ENCODE measurements around the gene NECTIN2.
"Not testable (repeated sequence)": the region's sequence is repeated elsewhere in the genome, so short reads cannot be mapped to it uniquely, and the experiment has no call there.

The NECTIN2 gene

GRCh38 chr19:44912854-44913253, 66.8 kb downstream of the NECTIN2 start:
- H3K9me3 ChIP-seq (replicated peaks; ENCODE audit: insufficient read depth, low read length): no peaks in the 10 kb centered on the region
- no peaks in the 10 kb centered on the region for H4K20me1 ChIP-seq (ENCODE audit: insufficient read depth, low read length)
- H3K4me3 ChIP-seq (ENCODE audit: low read length): no peak overlapping the region
- DNase-seq: no peak
- H3K9ac ChIP-seq (ENCODE audit: low read length): no peak overlapping the region
- no peak overlapping the region for H3K27ac ChIP-seq (ENCODE audit: low read length)
- H3K79me2 ChIP-seq (ENCODE audit: low read length): no peaks in the 10 kb centered on the region
- no peak overlapping the region for H2AFZ ChIP-seq (ENCODE audit: low read length)
- no peaks in the 10 kb centered on the region for H3K4me1 ChIP-seq (ENCODE audit: low read length)
- TF ChIP-seq EZH2 (optimal IDR thresholded peaks at IDR 0.05; ENCODE audit: low read depth, low read length) (no peak), EZH2phosphoT487 (IDR thresholded peaks at IDR 0.05; ENCODE audit: low read length) (no peak)
- TF ChIP-seq, protein P1, sequence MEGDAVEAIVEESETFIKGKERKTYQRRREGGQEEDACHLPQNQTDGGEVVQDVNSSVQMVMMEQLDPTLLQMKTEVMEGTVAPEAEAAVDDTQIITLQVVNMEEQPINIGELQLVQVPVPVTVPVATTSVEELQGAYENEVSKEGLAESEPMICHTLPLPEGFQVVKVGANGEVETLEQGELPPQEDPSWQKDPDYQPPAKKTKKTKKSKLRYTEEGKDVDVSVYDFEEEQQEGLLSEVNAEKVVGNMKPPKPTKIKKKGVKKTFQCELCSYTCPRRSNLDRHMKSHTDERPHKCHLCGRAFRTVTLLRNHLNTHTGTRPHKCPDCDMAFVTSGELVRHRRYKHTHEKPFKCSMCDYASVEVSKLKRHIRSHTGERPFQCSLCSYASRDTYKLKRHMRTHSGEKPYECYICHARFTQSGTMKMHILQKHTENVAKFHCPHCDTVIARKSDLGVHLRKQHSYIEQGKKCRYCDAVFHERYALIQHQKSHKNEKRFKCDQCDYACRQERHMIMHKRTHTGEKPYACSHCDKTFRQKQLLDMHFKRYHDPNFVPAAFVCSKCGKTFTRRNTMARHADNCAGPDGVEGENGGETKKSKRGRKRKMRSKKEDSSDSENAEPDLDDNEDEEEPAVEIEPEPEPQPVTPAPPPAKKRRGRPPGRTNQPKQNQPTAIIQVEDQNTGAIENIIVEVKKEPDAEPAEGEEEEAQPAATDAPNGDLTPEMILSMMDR (IDR thresholded peaks at IDR 0.05; ENCODE audit: low read length): no peak
- H3K27me3 ChIP-seq (replicated peaks; ENCODE audit: insufficient read depth, low read length): peaks cover 40% of the 10 kb centered on the region
- H3K9me2 ChIP-seq (replicated peaks; ENCODE audit: insufficient read depth, low read length): no peaks in the 10 kb centered on the region
- H3F3A ChIP-seq (ENCODE audit: insufficient read depth, low read length): no peaks in the 10 kb centered on the region
- no peak overlapping the region for H3K4me2 ChIP-seq (ENCODE audit: low read depth, low read length)
- no peaks in the 10 kb centered on the region for H3K36me3 ChIP-seq (replicated peaks; ENCODE audit: insufficient read depth, low read length)

DNA sequence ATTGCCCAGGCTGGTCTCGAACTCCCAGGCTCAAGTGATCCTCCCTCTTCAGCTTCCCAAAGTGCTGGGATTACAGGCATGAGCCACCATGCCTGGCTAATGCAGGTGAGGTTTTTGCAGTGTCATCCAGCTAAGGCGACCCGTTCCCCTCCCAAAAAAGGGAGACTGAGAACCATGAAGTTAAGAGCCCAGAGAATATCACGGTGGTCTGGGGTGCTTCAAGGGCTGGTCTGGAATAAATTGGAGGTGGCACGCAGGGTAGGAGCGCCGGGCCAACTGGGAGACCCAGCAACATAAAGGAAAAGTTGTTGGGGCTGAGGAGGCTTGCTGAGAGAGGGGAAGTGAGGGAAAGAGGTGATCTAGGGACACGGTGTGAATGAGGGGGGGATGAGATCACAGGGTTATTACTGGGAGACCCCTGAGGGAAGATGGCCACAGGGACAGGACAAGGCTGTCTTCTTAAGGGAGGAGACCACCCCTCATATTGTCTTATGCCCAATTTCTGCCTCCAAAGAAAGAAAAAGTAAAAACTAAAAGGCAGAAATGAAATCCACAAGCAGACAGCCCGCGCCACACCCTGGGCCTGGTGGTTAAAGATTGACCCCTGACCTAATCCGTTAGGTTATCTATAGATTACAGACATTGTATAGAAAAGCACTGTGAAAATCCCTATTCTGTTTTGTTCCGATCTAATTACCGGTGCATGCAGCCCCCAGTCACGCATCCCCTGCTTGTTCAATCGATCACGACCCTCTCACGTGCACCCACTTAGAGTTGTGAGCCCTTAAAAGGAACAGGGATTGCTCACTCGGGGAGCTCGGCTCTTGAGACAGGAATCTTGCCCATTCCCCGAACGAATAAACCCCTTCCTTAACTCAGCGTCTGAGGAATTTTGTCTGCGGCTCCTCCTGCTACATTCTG, 67.7 kb downstream of the NECTIN2 start:
- H3F3A ChIP-seq (ENCODE audit: insufficient read depth, low read length); H3K9me3 ChIP-seq (replicated peaks; ENCODE audit: insufficient read depth, low read length); H3K79me2 ChIP-seq (ENCODE audit: low read length); DNase-seq; H3K27ac ChIP-seq (ENCODE audit: low read length); H3K9ac ChIP-seq (ENCODE audit: low read length); H3K36me3 ChIP-seq (replicated peaks; ENCODE audit: insufficient read depth, low read length); H2AFZ ChIP-seq (ENCODE audit: low read length); H3K4me1 ChIP-seq (ENCODE audit: low read length); H3K4me3 ChIP-seq (ENCODE audit: low read length); H3K9me2 ChIP-seq (replicated peaks; ENCODE audit: insufficient read depth, low read length); H4K20me1 ChIP-seq (ENCODE audit: insufficient read depth, low read length): not testable (repeated sequence)
- H3K27me3 ChIP-seq (replicated peaks; ENCODE audit: insufficient read depth, low read length): peaks cover 38% of the 10 kb centered on the region
- H3K4me2 ChIP-seq (ENCODE audit: low read depth, low read length): peak overlapping the region; percentile 94; the same call in 1 of the 2 replicates

GRCh38 chr19:44914433-44915206, 68.5 kb downstream of the NECTIN2 start, which contains the start of gene APOC1:
APOC1 (plus strand) TSS chr19:44914608; CDS start chr19:44914892, 284 bp downstream.
- not testable (repeated sequence) for H3F3A ChIP-seq (ENCODE audit: insufficient read depth, low read length); H4K20me1 ChIP-seq (ENCODE audit: insufficient read depth, low read length); H3K79me2 ChIP-seq (ENCODE audit: low read length); H3K9me3 ChIP-seq (replicated peaks; ENCODE audit: insufficient read depth, low read length); H3K36me3 ChIP-seq (replicated peaks; ENCODE audit: insufficient read depth, low read length); H3K9me2 ChIP-seq (replicated peaks; ENCODE audit: insufficient read depth, low read length); H3K27ac ChIP-seq (ENCODE audit: low read length); H3K4me1 ChIP-seq (ENCODE audit: low read length)
- Histone ChIP-seq H3K27me3 (replicated peaks; ENCODE audit: insufficient read depth, low read length) (peaks cover 37% of the 10 kb centered on the region), H3K4me2 (ENCODE audit: low read depth, low read length) (peak within 1 kb of the TSS; percentile 94), H3K9ac (ENCODE audit: low read length) (peak within 1 kb of the TSS; percentile 45; the same call in 1 of the 2 replicates), H3K4me3 (ENCODE audit: low read length) (peak within 1 kb of the TSS; percentile 44), H2AFZ (ENCODE audit: low read length) (peak within 1 kb of the TSS; percentile 85)
- peak; percentile 80 for DNase-seq

- no peak overlapping the region for H3K9ac ChIP-seq (ENCODE audit: low read length)
- TF ChIP-seq, protein P1 (IDR thresholded peaks at IDR 0.05; ENCODE audit: low read length): no peak
- no peak for TF ChIP-seq EZH2 (optimal IDR thresholded peaks at IDR 0.05; ENCODE audit: low read depth, low read length)
- TF ChIP-seq EZH2phosphoT487 (IDR thresholded peaks at IDR 0.05; ENCODE audit: low read length): no peak
- no peaks in the 10 kb centered on the region for H3K9me3 ChIP-seq (replicated peaks; ENCODE audit: insufficient read depth, low read length)
- no peak overlapping the region for H2AFZ ChIP-seq (ENCODE audit: low read length)
- H3F3A ChIP-seq (ENCODE audit: insufficient read depth, low read length): no peaks in the 10 kb centered on the region
- H3K4me2 ChIP-seq (ENCODE audit: low read depth, low read length): no peak overlapping the region
- no peaks in the 10 kb centered on the region for H3K9me2 ChIP-seq (replicated peaks; ENCODE audit: insufficient read depth, low read length)
- H4K20me1 ChIP-seq (ENCODE audit: insufficient read depth, low read length): no peaks in the 10 kb centered on the region
- H3K27me3 ChIP-seq (replicated peaks; ENCODE audit: insufficient read depth, low read length): peaks cover 33% of the 10 kb centered on the region
- no peak for DNase-seq
- H3K4me1 ChIP-seq (ENCODE audit: low read length): no peaks in the 10 kb centered on the region
- no peak overlapping the region for H3K27ac ChIP-seq (ENCODE audit: low read length)
- H3K4me3 ChIP-seq (ENCODE audit: low read length): no peak overlapping the region
- no peaks in the 10 kb centered on the region for H3K79me2 ChIP-seq (ENCODE audit: low read length)
- H3K36me3 ChIP-seq (replicated peaks; ENCODE audit: insufficient read depth, low read length): no peaks in the 10 kb centered on the region
These were observed 78.2 kb downstream of the NECTIN2 start for GRCh38 chr19:44924243-44924725.
